Left lobe of liver (tissue), 2 donors: ENCODE data around the gene CMTR1. TPM values are rescaled to one million over a fixed set of nuclear protein-coding genes. Genes with fewer than 3 reads are reported as not detected.

ENCODE experiments used
- ATAC-seq: fragments of 200-7000 bp; cut with Tn5 transposase; one replicate; pipeline ENCODE4 v1.9.1; 2020; ENCODE audit warnings: mild to moderate bottlenecking, moderate library complexity
- DNase-seq: peaks from one replicate; pipeline ENCODE4 v3.0.0-alpha.2; 2020; ENCODE audit warnings: low spot score
- total RNA-seq: library from RNA; stranded (reverse); gene quantifications from one replicate; pipeline ENCODE4 v1.2.1, GENCODE V29; 2021
- donor health status: DM: no; HTN: no; CAD: no; lungs with moderate emphysema.
- donor health status: DM: no; HTN: yes; CAD: no.

Gene CMTR1
- total RNA-seq, 1 donor from 2014 or later = 17.8 TPM

DNA sequence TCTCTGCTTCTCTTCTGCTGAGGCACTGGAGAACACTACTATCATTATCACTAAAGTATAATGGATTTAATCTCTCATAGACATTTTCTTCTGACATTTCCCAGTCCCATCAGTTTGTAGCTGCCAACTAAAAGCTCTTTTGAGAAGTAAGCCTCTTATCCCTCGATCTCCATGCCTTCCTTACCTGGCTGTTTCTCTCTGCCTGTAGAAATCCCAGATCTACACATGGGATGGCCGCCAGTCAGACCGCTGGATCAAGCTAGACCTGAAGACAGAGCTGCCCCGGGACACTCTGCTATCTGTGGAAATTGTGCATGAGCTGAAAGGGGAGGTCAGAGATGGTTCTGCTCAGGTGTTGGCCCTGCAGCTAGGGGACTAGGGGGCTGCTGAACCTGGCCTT lies 41.3 kb downstream of the CMTR1 start:
- ATAC-seq = no peak

DNA sequence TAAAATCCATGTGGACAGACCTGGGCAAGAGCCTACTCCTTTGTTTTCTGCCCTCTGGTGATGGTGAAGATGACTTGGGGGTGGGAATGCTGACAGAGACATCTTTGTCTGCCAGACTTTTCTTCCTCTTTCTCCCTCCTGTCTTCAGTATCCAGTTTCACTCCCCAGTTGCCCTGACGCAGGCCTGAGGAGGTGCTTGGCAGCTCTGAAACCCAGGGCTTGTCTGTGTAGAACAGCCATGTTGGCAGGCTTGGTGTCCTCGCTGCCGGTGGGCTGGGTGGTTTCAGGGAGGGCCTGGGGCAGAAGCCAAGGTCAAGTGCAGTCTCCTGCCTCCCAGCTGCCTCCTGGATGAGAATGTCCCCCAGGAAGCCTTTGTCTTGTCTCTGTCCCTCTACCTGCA lies 44.2 kb downstream of the CMTR1 start:
- no peak for ATAC-seq
- no peak for DNase-seq

More for the DNA sequence above, 41.3 kb downstream of the CMTR1 start:
- no peak for DNase-seq

GRCh38 chr6:37477656-37478435 lies 44.8 kb downstream of the CMTR1 start:
- ATAC-seq = no peak
- DNase-seq = no peak

DNA sequence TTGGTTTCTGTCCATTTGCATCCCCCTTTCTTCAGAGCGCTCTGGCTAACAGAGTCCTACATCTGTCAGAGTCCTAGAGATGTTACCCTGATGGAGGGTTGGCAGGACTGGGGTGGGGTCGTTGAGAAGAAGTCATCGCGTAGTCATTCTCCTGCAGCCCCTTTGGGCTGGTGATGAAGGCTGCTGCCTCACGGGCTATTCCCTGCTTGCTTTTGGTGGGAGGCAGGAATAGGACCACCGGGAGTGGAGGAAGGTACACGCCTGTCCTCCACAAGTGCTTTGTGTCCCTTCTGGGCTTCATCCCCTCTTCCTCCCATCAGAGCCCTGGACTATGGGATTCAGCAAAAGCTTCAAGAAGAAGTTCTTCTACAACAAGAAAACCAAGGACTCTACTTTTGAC lies 45.8 kb downstream of the CMTR1 start:
- no peak for ATAC-seq
- DNase-seq = no peak

- DNase-seq = no peak
These were observed 46.3 kb downstream of the CMTR1 start for GRCh38 chr6:37479266-37479854.

DNA sequence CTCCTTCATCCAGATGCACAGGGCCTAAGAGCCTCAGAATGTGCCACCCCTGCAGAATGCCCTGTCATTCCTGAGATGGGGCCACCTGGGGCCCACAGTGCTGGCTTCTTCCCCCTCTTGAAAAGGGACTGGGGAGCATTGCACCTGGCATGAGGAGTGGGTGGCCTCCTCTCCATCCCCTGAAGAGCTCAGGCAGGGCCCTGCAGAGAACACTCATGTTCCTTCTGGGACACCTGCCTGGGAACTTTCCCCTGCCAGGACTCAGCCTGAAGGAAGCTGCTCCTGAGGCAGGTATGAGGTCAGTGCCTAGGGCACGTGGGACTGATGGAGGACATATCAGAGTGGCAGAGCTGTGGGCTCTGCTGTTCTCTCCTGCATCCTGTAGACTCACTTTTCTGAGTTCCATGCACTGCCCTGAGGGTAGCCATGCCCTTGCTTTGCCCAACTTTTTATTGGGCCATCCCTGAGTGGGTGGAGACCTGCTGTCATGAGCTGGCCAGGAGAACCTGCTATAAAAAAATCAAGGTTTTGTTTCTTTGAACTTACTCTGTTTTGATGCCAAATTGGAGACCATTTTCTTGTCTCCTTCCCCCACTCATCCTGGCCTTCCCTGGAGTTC lies 47.2 kb downstream of the CMTR1 start:
- ATAC-seq (no peak), DNase-seq (no peak)

More at GRCh38 chr6:37479266-37479854, 46.3 kb downstream of the CMTR1 start:
- no peak for ATAC-seq

GRCh38 chr6:37480951-37481534 lies 48.0 kb downstream of the CMTR1 start:
- no peak for ATAC-seq
- no peak for DNase-seq

DNA sequence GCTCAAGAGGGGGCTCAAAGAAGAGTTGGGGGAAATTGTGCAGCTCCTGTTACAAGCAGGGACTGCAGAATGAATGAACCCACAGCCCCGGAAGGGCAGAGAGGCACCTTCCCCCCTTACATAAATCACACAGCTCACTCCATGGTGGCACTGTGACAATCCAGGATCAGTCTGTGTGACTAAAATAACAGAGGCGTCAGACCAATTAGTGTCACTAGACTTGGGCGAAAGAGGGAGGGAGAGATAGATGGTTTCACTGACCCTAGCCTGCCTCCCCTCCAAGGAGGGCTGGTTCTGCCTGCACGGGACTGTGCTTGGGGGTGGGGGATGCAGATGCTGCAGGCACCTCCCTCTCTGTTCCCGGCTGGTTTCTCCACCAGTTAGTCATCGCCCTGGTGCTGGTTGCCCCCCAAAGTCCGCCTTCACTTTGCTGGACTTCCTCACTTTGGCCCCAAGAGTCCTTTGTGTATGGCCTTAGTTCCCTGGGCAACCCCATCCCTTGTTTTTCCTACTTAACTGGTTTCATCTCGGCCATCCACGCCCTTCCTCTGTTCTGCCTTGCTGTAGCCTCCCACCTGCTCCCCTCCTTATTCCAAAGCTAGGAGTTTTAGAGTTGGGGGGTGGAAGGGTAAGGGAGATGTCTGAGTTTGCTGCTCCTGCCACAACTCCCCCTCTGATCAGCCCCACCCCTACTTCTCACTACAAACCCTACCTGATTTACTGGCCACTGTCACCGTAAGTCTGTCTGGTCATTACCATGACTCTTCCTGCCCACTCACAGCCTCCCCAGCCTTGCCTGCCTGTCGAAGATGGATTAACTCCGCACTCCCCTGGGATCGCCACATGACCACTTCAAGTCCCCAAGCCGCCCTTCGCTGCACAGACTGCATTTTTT lies 48.9 kb downstream of the CMTR1 start:
- ATAC-seq = no peak
- DNase-seq = no peak

DNA sequence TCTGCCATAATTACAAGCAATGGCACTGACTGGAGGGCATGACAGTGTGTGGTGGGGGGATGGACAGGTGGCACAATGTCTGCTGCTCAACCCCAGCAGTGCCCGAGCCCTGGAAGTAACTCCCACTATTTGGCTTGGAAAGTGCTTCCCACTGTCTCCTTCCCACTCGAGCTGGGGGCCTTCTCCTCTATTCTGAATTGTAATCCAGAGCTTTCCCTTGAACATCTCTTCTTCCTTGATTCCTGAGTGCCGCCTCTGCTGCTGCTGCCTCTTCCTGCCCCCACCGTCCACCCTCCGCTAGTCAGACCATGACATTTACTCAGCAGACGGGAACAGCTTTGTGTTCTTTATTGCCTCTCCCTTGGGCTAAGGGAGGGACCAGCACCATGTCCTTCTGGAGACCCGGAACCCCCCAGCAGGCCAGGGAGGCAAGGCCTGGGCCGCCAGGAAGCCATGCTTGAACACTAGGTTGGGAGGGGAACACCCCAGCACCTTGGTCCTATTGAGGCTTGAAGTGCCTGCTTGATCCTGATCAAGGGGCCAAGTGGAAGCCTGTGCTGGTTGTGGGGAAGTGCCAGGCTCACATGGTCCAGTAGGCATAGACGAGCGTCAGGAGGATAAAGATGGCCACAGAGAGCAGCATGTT lies 49.7 kb downstream of the CMTR1 start:
- ATAC-seq (no peak), DNase-seq (no peak)

DNA sequence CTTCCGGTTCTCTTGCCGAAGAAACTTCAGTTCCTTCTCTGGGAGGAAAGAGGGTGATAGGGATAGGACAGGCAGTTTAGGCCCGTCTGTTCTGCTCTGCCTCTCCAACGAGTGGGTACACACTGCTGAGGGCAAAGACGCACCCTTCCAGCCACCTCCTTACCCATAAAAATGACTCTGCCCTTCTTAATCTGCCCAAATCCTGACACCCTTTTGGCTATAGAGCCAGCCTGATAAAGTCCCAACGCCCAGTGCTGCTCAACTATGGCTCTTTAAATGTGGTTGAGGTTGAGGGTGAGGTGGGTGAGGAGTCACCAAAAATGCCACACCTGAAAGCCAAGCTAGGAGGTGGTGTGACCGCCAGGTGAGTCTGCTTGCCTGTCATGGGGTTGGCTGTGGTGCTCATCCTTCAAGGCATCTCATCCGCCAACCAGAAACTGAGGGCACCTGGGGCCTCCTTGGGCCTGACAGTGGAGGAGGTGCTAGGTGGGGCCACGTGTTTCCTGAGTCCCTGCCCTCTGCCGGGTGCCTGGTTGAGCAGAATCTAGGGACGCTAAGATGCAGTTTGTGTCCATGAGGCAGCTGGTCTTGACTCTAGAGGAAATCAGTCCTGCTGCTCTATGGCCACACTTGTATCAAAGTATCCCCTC lies 50.4 kb downstream of the CMTR1 start:
- ATAC-seq = no peak
- DNase-seq = no peak

DNA sequence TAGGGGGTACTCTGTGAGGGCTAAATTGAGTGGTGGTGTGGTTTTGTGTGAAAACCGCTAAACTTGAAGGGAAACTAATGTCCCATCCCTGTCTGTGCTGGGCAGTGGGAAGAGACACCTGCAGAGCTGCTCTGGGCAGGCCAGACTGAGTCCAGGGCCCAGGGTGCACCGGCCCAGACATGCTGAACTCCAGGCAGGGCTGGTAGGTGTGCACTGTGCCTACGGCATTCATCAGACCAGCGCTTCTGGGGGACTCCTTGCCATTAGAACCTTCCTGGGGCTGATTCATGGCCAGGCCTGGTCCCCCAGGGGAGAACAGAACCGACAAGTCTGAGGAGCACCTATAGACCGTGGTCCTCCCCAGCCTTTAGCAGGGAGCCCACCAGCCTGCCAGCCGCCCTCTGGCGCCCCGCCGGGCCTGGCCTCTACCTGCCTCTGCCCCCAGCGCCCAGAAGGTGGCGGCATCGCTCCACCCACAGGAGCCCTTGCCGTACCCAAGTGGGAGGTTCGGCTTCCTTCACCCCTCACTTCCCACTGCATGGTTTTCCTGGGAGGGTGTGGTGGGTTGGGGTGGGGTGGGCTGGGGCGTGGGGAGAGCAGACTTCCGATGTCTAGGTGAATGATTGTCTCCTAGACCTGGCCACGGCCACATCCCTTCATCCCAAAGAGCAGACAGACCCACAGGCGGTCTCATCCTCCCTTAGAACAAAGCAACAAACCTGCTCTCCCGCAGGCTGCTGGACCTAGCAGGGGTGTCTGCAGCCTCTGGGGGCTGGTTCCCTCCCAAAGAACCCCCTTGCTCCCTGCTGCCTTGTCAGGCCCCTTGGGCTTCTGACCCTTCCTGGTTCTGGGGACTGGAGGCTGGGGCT lies 51.1 kb downstream of the CMTR1 start:
- peak; percentile 69 for DNase-seq
- peak; percentile 88 for ATAC-seq

- ATAC-seq = no peak
- DNase-seq = no peak
These were observed 51.8 kb downstream of the CMTR1 start for GRCh38 chr6:37484786-37485170.

DNA sequence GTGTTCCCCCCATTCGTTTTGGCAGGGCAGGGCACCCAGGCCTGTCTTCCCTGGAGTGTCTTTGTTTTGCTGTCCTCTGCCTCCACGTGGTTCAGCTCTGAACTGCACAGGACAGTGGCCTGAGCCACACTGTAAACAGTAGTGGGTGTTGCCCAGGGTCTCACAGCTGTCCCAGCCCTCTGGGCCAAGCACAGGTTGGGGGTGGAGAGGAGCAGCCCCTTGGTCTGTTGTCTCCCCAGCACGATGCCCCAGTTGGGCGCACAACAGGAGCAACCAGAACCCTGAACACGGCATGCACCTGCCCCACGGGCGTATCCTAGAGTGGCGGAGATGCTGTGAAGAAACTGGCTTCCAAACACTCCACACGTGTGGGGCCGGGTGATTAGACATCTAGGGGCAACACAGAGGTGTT lies 52.3 kb downstream of the CMTR1 start:
- DNase-seq (no peak), ATAC-seq (peak; percentile 35)

DNA sequence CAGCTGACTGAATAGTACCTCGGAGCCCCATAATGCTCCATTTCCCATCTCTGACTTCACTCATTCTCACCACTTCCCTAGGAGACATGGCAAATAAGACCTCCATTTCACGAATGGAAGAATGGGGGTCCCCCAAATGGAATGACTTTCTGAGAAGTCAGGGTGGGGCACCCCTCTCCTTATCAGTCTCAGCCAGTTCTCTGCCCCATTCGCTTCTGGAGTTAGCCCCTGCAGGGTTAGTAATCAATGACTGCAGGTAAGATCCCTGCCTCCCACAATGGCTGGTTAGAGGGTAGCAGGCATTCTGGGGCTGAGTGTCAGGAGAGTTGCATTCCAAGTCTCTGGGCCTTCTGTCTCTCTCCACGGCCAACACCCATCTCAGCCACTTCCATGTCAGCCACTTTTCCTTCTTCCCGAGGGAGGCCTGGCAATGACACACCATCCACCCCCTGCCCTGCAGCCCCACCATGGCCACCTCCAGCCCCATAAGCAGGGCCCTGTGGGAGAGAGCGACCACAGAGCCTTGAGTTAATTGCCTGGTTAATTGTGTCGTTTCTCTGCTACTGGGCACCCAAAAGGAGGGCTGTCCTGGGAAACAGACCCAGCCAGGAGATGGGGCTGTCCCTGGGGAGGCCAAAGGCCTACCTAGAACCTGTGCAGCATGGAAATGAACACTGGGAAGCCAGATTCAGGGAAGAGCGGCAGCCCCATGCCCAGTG lies 53.3 kb downstream of the CMTR1 start:
- DNase-seq (no peak), ATAC-seq (no peak)

GRCh38 chr6:37487591-37488380 lies 54.8 kb downstream of the CMTR1 start:
- DNase-seq (no peak), ATAC-seq (no peak)

- DNase-seq (no peak), ATAC-seq (no peak)
These were observed 55.5 kb downstream of the CMTR1 start for GRCh38 chr6:37488476-37488875.

GRCh38 chr6:37489697-37490336 lies 56.8 kb downstream of the CMTR1 start:
- ATAC-seq (no peak), DNase-seq (no peak)
